ENCODE measurements around the gene SGSM1. TPM values are rescaled to one million over a fixed set of nuclear protein-coding genes. Genes with fewer than 3 reads are reported as not detected.

SGSM1 gene
- polyA plus RNA-seq, 3 donors, result not detected

GRCh38 chr22:24894998-24895397, 89.0 kb downstream of the SGSM1 start:
- no peak for TF ChIP-seq CTCF (IDR thresholded peaks at IDR 0.05)
- no peaks in the 10 kb centered on the region for H3K9me3 ChIP-seq (replicated peaks in 1 of 2; ENCODE audit: control insufficient read depth in 1 of 2, insufficient read depth in 1 of 2, low read length in 2 of 2)
- Mint-ChIP-seq H3K4me3 (no peak overlapping the region), H3K4me1 (peaks cover 13% of the 10 kb centered on the region), H3K36me3 (no peaks in the 10 kb centered on the region), H3K27ac (no peak overlapping the region), H3K9me3 (no peaks in the 10 kb centered on the region), H3K27me3 (ENCODE audit: low read depth in 3 of 3) (peaks cover 0 to 10% (median 5%) of the 10 kb centered on the region in 3 donors)
- no peak overlapping the region for H3K27ac ChIP-seq (ENCODE audit: low read depth in 1 of 2, low read length in 2 of 2)
- 29% methylated on average over 1 of the region's 7 CpGs for WGBS (ENCODE audit: insufficient coverage)
- H3K4me3 ChIP-seq (replicated peaks in 1 of 3; ENCODE audit: low read depth in 2 of 3, low read length in 3 of 3), result no peak overlapping the region
- peak overlapping the region; percentile 41 for H3K4me2 ChIP-seq (replicated peaks; ENCODE audit: extremely low read depth, low read length, poor library complexity, severe bottlenecking)
- no peaks in the 10 kb centered on the region for H3K27me3 ChIP-seq (ENCODE audit: control insufficient read depth in 2 of 2, insufficient read depth in 2 of 2, low read length in 2 of 2)
- H3K36me3 ChIP-seq (replicated peaks in 1 of 2; ENCODE audit: control insufficient read depth in 1 of 2, insufficient read depth in 2 of 2, low read length in 2 of 2), result no peaks in the 10 kb centered on the region
- H3K4me1 ChIP-seq (ENCODE audit: control insufficient read depth in 1 of 2, insufficient read depth in 2 of 2, low read length in 2 of 2), result peaks cover 4% of the 10 kb centered on the region in 2 donors
- H4K20me1 ChIP-seq (ENCODE audit: insufficient read depth, low read length), result no peaks in the 10 kb centered on the region
- intact Hi-C loops (cut with micrococcal nuclease), result no loop called here
- DNase-seq, result no peak
- H3K9ac ChIP-seq (ENCODE audit: insufficient read depth, low read length, poor library complexity, severe bottlenecking), result no peak overlapping the region
- H2AFZ ChIP-seq (ENCODE audit: insufficient read depth, low read depth, low read length, poor library complexity, severe bottlenecking), result no peak overlapping the region
- H3K79me2 ChIP-seq (ENCODE audit: insufficient read depth, low read length), result no peaks in the 10 kb centered on the region

- H3K9ac ChIP-seq (ENCODE audit: insufficient read depth, low read length, poor library complexity, severe bottlenecking), result no peak overlapping the region
- no peak overlapping the region for H2AFZ ChIP-seq (ENCODE audit: insufficient read depth, low read depth, low read length, poor library complexity, severe bottlenecking)
- no peak overlapping the region for H3K27ac ChIP-seq (ENCODE audit: low read depth in 1 of 2, low read length in 2 of 2)
- no peak overlapping the region for H3K4me2 ChIP-seq (replicated peaks; ENCODE audit: extremely low read depth, low read length, poor library complexity, severe bottlenecking)
- H3K4me1 ChIP-seq (ENCODE audit: control insufficient read depth in 1 of 2, insufficient read depth in 2 of 2, low read length in 2 of 2), result no peaks in the 10 kb centered on the region
- no peaks in the 10 kb centered on the region for H3K36me3 ChIP-seq (replicated peaks in 1 of 2; ENCODE audit: control insufficient read depth in 1 of 2, insufficient read depth in 2 of 2, low read length in 2 of 2)
- Mint-ChIP-seq H3K4me3 (no peak overlapping the region), H3K27me3 (ENCODE audit: low read depth in 3 of 3) (peaks cover 1 to 11% (median 3%) of the 10 kb centered on the region in 3 donors), H3K4me1 (no peaks in the 10 kb centered on the region), H3K9me3 (peaks cover 16 to 24% (median 22%) of the 10 kb centered on the region in 7 donors), H3K27ac (no peak overlapping the region), H3K36me3 (no peaks in the 10 kb centered on the region)
- TF ChIP-seq CTCF (IDR thresholded peaks at IDR 0.05), result no peak
- H4K20me1 ChIP-seq (ENCODE audit: insufficient read depth, low read length), result no peaks in the 10 kb centered on the region
- peaks cover 0 to 3% of the 10 kb centered on the region in 2 donors for H3K27me3 ChIP-seq (ENCODE audit: control insufficient read depth in 2 of 2, insufficient read depth in 2 of 2, low read length in 2 of 2)
- H3K4me3 ChIP-seq (replicated peaks in 1 of 3; ENCODE audit: low read depth in 2 of 3, low read length in 3 of 3), result no peak overlapping the region
- H3K79me2 ChIP-seq (ENCODE audit: insufficient read depth, low read length), result no peaks in the 10 kb centered on the region
- intact Hi-C loops (cut with micrococcal nuclease), result no loop called here
- no CpG with 5 or more reads among the region's 2 CpGs for WGBS (ENCODE audit: insufficient coverage)
- peaks cover 13 to 18% of the 10 kb centered on the region in 2 donors for H3K9me3 ChIP-seq (replicated peaks in 1 of 2; ENCODE audit: control insufficient read depth in 1 of 2, insufficient read depth in 1 of 2, low read length in 2 of 2)
- no peak for DNase-seq
Observed at GRCh38 chr22:24901448-24901847, 95.4 kb downstream of the SGSM1 start.

All from CD14-positive monocyte (primary cell).